ENCODE data around the gene UBE3C.

UBE3C gene

GRCh38 chr7:157183832-157184231 is 45.1 kb downstream of the UBE3C start:
- DNase-seq, result no peak

GRCh38 chr7:157188091-157188665 is 49.5 kb downstream of the UBE3C start:
- DNase-seq, result no peak

DNA sequence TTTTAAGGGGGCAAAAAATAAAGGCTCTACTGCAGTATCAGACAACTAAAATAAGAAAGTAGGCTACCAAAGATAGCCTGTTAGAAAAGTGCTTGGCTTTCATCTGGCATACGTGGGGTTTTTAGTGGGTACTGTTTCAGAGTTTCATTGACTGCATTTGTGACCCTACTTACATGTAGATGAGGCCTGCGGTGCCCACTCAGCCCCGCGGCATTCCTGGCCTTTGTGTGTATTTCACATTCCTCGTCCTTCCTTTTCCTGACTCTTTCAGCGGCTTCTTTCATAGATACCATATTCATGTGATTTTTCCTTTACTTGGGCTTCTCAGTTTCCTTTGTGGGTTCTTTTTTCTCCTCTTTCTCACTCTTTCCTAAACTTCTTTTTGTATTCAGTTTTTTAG is 50.7 kb downstream of the UBE3C start:
- no peak for DNase-seq

DNA sequence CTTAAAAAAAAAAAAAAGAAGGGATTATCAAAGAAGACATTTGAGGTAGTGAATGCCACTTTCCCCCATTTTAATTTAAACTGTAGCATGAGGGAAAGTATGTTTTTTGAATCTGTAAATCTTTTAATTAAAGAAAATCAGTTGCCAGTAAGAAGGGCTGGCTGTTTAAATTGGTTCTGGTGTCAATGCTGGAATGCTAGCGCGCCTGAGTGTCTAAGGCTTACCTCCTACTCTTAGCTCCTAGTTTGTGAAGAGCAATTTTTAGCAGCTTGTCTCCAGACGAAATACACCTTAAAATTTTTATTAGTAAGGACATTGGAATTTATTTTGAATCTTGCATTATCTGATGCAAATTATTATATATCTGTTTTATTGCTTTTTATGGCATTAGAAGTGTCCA is 54.1 kb downstream of the UBE3C start:
- no peak for DNase-seq

- DNase-seq, result no peak
These were observed 54.5 kb downstream of the UBE3C start for GRCh38 chr7:157193274-157193673.

DNA sequence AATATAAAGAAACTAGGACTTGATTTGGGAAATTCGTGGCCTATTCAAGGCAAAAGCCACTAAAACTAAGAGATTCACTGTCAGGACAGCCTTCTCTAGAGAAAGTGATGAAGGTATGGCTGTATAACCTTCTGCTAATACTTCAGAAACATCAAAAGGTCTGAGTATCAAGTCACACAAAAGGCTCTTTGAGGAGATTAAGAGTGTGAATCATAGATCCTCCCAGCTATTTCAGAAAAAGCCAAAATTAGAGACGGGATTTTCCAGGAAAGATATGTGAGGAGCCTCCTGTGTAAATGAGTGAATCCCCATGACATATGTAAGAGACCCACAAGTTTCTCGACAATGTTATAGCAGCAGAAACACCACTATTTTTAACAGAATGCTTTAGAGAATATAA is 56.2 kb downstream of the UBE3C start:
- DNase-seq, result no peak

- no peak for DNase-seq
These were observed 57.1 kb downstream of the UBE3C start for GRCh38 chr7:157195868-157196267.

- DNase-seq, result no peak
These were observed 65.4 kb downstream of the UBE3C start for GRCh38 chr7:157204134-157204533.

DNA sequence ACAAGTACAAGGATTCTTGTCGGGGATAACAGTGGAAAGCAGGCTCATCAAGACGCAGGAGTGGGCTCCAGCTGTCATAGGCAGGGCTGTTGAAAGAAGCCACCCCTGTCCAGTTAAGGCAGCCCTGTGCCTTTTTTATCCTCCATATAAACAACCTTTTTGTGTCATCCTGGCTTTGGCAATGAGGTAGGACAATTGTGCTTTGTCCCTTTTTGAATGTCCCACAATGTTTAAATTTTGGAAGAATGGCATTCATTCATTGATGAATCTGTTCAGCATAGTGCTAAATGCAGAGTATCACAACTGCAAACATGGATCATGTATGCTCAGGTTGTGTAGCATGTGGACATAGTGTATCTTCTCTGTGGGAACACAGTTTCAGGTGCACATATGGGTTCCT is 66.7 kb downstream of the UBE3C start:
- no peak for DNase-seq

GRCh38 chr7:157208571-157209413 is 70.1 kb downstream of the UBE3C start:
- no peak for DNase-seq

DNA sequence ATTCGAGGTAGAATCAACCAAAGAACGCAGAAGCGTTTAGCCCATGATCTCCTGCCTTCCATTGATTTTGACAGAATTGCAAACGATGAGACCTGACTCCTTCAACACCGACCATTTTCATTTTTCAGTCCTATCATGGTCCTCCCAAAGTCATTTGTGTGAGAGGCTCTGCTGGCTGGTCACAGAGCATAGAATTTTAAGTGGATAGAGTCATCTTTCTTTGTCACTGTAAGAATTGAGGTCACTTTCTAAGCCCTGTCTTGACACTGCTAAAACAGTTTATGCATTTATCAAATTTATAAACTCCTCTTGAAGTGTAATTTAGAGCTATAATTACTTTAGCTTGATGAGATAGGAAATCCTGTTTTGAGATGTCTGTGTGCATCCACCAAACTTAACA is 72.0 kb downstream of the UBE3C start:
- DNase-seq, result no peak

GRCh38 chr7:157211690-157212089 is 73.0 kb downstream of the UBE3C start:
- no peak for DNase-seq

GRCh38 chr7:157219154-157219553 is 80.4 kb downstream of the UBE3C start:
- no peak for DNase-seq

GRCh38 chr7:157220916-157221569 is 82.3 kb downstream of the UBE3C start:
- DNase-seq, result no peak

DNA sequence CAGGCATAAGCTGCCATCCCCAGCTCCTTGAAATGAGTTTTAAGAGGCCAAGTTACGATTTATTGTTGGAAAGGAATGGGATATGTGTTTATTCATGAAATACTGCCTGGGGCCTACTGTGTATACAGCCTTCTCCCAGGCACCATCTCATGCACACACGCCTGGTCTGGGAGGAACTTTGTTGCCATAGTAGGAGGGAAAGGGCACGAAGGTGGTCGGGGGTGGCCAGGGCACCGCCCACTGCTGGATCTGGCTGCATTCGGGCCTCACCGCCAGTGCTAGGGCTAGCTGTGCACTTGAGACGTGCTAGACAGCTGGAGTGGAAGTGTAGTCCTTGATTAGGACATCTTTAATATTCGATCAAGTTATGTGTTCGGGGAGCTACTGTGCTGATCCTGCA is 84.0 kb downstream of the UBE3C start:
- no peak for DNase-seq

GRCh38 chr7:157224627-157225026 is 85.9 kb downstream of the UBE3C start:
- DNase-seq, result peak in 1 of 2 donors; percentile 3

- peak; percentile 21 to 24 for DNase-seq
These were observed 90.2 kb downstream of the UBE3C start for GRCh38 chr7:157228864-157229422.

GRCh38 chr7:157233677-157234076 is 95.0 kb downstream of the UBE3C start:
- no peak for DNase-seq

- DNase-seq, result no peak
These were observed 95.5 kb downstream of the UBE3C start for GRCh38 chr7:157234271-157234670.

DNA sequence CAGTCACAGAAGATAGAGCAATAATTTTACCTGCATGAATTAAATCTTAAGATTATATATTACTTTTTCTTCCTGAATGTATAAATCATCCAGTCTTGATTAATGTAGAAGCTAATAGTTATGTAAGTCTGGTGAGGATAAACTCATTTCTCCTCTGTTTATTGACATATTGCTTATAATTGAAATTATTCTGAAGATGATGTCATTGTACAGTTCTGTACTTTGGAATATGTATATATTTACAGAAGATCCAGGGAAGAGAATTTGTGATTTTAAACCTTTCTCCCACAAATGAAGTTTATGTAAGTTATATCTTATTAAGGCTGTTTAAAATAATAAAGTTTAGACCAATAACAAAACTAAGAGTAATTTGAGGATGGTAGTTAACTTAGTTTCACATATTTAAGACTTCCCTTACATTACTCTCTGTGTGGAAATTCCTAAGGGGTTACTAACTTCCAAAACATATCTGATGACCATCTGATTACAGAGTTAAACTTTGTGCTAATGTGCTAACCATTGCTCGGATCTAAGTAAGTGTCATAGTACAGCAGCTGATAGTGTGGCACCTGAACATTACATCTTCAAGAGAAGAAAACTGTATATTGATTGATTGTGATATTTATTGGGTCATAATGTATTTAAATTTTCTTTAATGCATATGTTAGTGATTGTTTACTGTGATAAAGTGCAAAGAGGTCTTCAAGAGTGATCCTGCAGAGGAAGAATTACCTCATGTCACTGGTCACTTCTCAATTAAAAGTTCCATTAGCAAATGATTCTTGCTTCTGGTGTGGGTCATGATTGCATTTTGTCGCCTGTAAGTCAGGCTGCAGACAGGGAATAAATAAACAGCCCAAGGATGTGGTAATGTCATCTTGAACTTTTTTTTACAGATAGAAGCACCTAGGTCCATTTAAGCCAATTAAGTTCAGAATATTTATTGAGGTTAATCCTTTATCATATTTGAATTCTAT is 96.9 kb downstream of the UBE3C start:
- DNase-seq, result no peak

DNA sequence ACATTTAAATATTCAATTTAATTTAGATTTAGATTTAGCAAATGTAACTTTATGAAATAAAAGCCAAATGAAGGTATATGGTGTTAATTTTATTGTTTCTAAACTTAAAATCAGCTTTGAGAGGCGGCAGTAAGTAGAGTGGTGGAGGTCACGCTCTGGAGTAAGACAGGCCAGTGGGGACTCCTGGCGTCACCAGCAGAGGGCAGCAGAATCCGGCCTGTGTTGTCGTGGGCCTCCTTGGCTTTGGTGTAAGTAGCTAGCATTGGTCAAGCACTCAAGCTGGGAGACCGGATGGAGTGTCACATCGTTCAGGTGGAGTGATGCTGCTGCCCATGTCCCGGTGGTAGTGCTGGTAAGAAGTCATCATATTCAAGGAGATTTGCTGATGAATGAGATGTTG is 99.4 kb downstream of the UBE3C start:
- DNase-seq, result no peak

GRCh38 chr7:157239571-157240270 is 101.0 kb downstream of the UBE3C start:
- DNase-seq, result no peak

Data from CD4-positive, alpha-beta T cell treated with Interleukin-4 for 1 hour (primary cell).